T-helper 17 cell (primary cell): ENCODE results near the gene LHPP. TPM values are rescaled to one million over a fixed set of nuclear protein-coding genes. Genes with fewer than 3 reads are reported as not detected.
"Not testable (repeated sequence)": the region's sequence is repeated elsewhere in the genome, so short reads cannot be mapped to it uniquely, and the experiment has no call there.

ENCODE experiments used
- ATAC-seq: fragments of 150-1000 bp; cut with Tn5 transposase; 2 replicates; pipeline ENCODE4 v1.10.0; 2021; ENCODE audit warnings: mild to moderate bottlenecking, moderate library complexity
- DNase-seq, 3 donors: peaks; one replicate each; pipeline versions ENCODE4 v3.0.0 to v3.0.0-alpha.2; 2020 to 2021
- H3K9me3 ChIP-seq: one replicate; pipeline ENCODE4 v1.7.0; 2013; ENCODE audit warnings: low read length, mild to moderate bottlenecking; ENCODE audit not compliant: control insufficient read depth, poor library complexity, severe bottlenecking
- H3K27ac Mint-ChIP-seq: one replicate; pipeline ENCODE4 v1.8.0; 2022; ENCODE audit warnings: mild to moderate bottlenecking, moderate library complexity, mixed read lengths
- H3K27me3 Mint-ChIP-seq: one replicate; pipeline ENCODE4 v1.8.0; 2022; ENCODE audit warnings: mixed read lengths
- H3K36me3 Mint-ChIP-seq: one replicate; pipeline ENCODE4 v1.8.0; 2022; ENCODE audit warnings: low read depth, mixed read lengths
- H3K4me1 Mint-ChIP-seq: one replicate; pipeline ENCODE4 v1.8.0; 2022; ENCODE audit warnings: mild to moderate bottlenecking, mixed read lengths
- H3K4me3 Mint-ChIP-seq: one replicate; pipeline ENCODE4 v1.8.0; 2022; ENCODE audit warnings: mild to moderate bottlenecking, moderate library complexity, mixed read lengths
- total RNA-seq, 4 donors: library from RNA in 2 of 4; stranded (reverse) in 2 of 4; gene quantifications; one replicate each; pipeline ENCODE4 v1.2.3 and lab custom pipeline; 2022 to 2026

The LHPP gene
- total RNA-seq, 2 donors from 2014 or later: 19.9 to 21.1 TPM

GRCh38 chr10:124429576-124429975, 32.0 kb upstream of the LHPP start:
- Mint-ChIP-seq H3K27me3 (peaks cover 30% of the 10 kb centered on the region), H3K27ac (no peak overlapping the region), H3K4me1 (no peaks in the 10 kb centered on the region), H3K36me3 (no peaks in the 10 kb centered on the region), H3K4me3 (no peak overlapping the region)
- no peaks in the 10 kb centered on the region for H3K9me3 ChIP-seq
- DNase-seq: no peak
- ATAC-seq: no peak

GRCh38 chr10:124430077-124430476, 31.5 kb upstream of the LHPP start:
- no peak for ATAC-seq
- H3K4me3 Mint-ChIP-seq: no peak overlapping the region
- peaks cover 30% of the 10 kb centered on the region for H3K27me3 Mint-ChIP-seq
- no peaks in the 10 kb centered on the region for H3K4me1 Mint-ChIP-seq
- no peak for DNase-seq
- H3K36me3 Mint-ChIP-seq: no peaks in the 10 kb centered on the region
- no peaks in the 10 kb centered on the region for H3K9me3 ChIP-seq
- no peak overlapping the region for H3K27ac Mint-ChIP-seq

GRCh38 chr10:124433461-124433860, 28.2 kb upstream of the LHPP start:
- no peaks in the 10 kb centered on the region for H3K36me3 Mint-ChIP-seq
- H3K9me3 ChIP-seq: no peaks in the 10 kb centered on the region
- no peak overlapping the region for H3K27ac Mint-ChIP-seq
- H3K27me3 Mint-ChIP-seq: peaks cover 17% of the 10 kb centered on the region
- ATAC-seq (no peak), DNase-seq (no peak)
- H3K4me3 Mint-ChIP-seq: no peak overlapping the region
- H3K4me1 Mint-ChIP-seq: no peaks in the 10 kb centered on the region

- not testable (repeated sequence) for H3K9me3 ChIP-seq, H3K36me3 Mint-ChIP-seq, H3K27me3 Mint-ChIP-seq, ATAC-seq, DNase-seq, H3K4me3 Mint-ChIP-seq, H3K27ac Mint-ChIP-seq, H3K4me1 Mint-ChIP-seq
These were observed 25.9 kb upstream of the LHPP start for GRCh38 chr10:124435683-124436082.

- Mint-ChIP-seq H3K27me3 (peaks cover 6% of the 10 kb centered on the region), H3K36me3 (no peaks in the 10 kb centered on the region), H3K27ac (no peak overlapping the region), H3K4me1 (no peaks in the 10 kb centered on the region), H3K4me3 (no peak overlapping the region)
- DNase-seq (no peak), ATAC-seq (no peak)
- no peaks in the 10 kb centered on the region for H3K9me3 ChIP-seq
These were observed 25.4 kb upstream of the LHPP start for GRCh38 chr10:124436191-124436638.

GRCh38 chr10:124441694-124442093, 19.9 kb upstream of the LHPP start:
- ATAC-seq, H3K4me3 Mint-ChIP-seq, H3K4me1 Mint-ChIP-seq, H3K27ac Mint-ChIP-seq, H3K9me3 ChIP-seq, H3K36me3 Mint-ChIP-seq, DNase-seq: not testable (repeated sequence)
- peaks cover 42% of the 10 kb centered on the region for H3K27me3 Mint-ChIP-seq

- ATAC-seq (no peak), DNase-seq (no peak)
- Mint-ChIP-seq H3K4me3 (peak overlapping the region; percentile 54), H3K36me3 (peaks cover 5% of the 10 kb centered on the region), H3K27ac (no peak overlapping the region), H3K4me1 (peaks cover 20% of the 10 kb centered on the region), H3K27me3 (peaks cover 69% of the 10 kb centered on the region)
- no peaks in the 10 kb centered on the region for H3K9me3 ChIP-seq
These were observed 14.5 kb upstream of the LHPP start for GRCh38 chr10:124446830-124447750.

GRCh38 chr10:124447751-124448466, 13.7 kb upstream of the LHPP start:
- H3K27ac Mint-ChIP-seq: no peak overlapping the region
- H3K9me3 ChIP-seq: no peaks in the 10 kb centered on the region
- no peak for ATAC-seq
- H3K4me1 Mint-ChIP-seq: peaks cover 18% of the 10 kb centered on the region
- no peak for DNase-seq
- peaks cover 72% of the 10 kb centered on the region for H3K27me3 Mint-ChIP-seq
- H3K36me3 Mint-ChIP-seq: peaks cover 5% of the 10 kb centered on the region
- H3K4me3 Mint-ChIP-seq: peak overlapping the region; percentile 86

GRCh38 chr10:124448696-124449169, 12.9 kb upstream of the LHPP start:
- H3K9me3 ChIP-seq: no peaks in the 10 kb centered on the region
- ATAC-seq: no peak
- Mint-ChIP-seq H3K4me3 (peak overlapping the region; percentile 86), H3K27me3 (peaks cover 78% of the 10 kb centered on the region), H3K36me3 (peaks cover 5% of the 10 kb centered on the region), H3K4me1 (peaks cover 18% of the 10 kb centered on the region), H3K27ac (no peak overlapping the region)
- DNase-seq: no peak

GRCh38 chr10:124449170-124450011, 12.2 kb upstream of the LHPP start:
- peaks cover 5% of the 10 kb centered on the region for H3K36me3 Mint-ChIP-seq
- H3K27ac Mint-ChIP-seq: no peak overlapping the region
- ATAC-seq: no peak
- DNase-seq: no peak
- H3K4me1 Mint-ChIP-seq: peaks cover 18% of the 10 kb centered on the region
- H3K4me3 Mint-ChIP-seq: peak overlapping the region; percentile 12
- H3K27me3 Mint-ChIP-seq: peaks cover 84% of the 10 kb centered on the region
- no peaks in the 10 kb centered on the region for H3K9me3 ChIP-seq

- no peaks in the 10 kb centered on the region for H3K9me3 ChIP-seq
- H3K27me3 Mint-ChIP-seq: peaks cover 85% of the 10 kb centered on the region
- H3K36me3 Mint-ChIP-seq: peaks cover 6% of the 10 kb centered on the region
- DNase-seq (no peak), ATAC-seq (peak; percentile 35)
- H3K27ac Mint-ChIP-seq: no peak within 1 kb of the TSS
- peak within 1 kb of the TSS; percentile 60 for H3K4me3 Mint-ChIP-seq
- H3K4me1 Mint-ChIP-seq: peaks cover 18% of the 10 kb centered on the region
These were observed 11.4 kb upstream of the LHPP start, which contains the start of gene NKX1-2 for GRCh38 chr10:124450012-124450782. NKX1-2 (minus strand) TSS chr10:124450035; CDS start chr10:124449943, 92 bp downstream.

- DNase-seq: no peak
- no peak overlapping the region for H3K4me3 Mint-ChIP-seq
- H3K36me3 Mint-ChIP-seq: peaks cover 6% of the 10 kb centered on the region
- H3K27ac Mint-ChIP-seq: no peak overlapping the region
- ATAC-seq: no peak
- H3K9me3 ChIP-seq: no peaks in the 10 kb centered on the region
- H3K27me3 Mint-ChIP-seq: peaks cover 85% of the 10 kb centered on the region
- peaks cover 18% of the 10 kb centered on the region for H3K4me1 Mint-ChIP-seq
These were observed 10.9 kb upstream of the LHPP start for GRCh38 chr10:124450783-124451057.
